Measurements from ENCODE around the gene C1QTNF9B. TPM values are rescaled to one million over a fixed set of nuclear protein-coding genes. Genes with fewer than 3 reads are reported as not detected.
"Not testable (repeated sequence)": the region's sequence is repeated elsewhere in the genome, so short reads cannot be mapped to it uniquely, and the experiment has no call there.

C1QTNF9B gene
- total RNA-seq, 1 experiment from 2014 or later, result not detected

DNA sequence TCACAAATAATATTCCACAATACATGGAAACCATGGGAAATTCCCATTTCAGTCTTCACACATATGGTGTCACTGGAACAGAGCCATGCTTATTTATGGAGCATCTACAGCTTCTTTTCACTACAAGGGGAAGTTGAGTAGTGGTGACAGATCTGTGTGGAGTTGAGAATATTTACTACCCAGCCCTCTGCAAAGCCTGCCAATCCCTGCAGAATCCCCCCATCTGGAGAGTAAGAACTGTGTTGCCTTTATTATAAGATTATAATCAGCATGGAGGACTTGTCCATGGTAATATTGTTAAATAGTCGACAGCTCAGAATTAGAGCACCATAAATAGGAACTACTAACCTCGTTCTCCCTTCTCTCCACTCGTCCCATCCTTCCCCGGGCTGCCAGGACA lies 3.5 kb downstream of the C1QTNF9B start:
- not testable (repeated sequence) for DNase-seq (ENCODE audit: low read depth)

DNA sequence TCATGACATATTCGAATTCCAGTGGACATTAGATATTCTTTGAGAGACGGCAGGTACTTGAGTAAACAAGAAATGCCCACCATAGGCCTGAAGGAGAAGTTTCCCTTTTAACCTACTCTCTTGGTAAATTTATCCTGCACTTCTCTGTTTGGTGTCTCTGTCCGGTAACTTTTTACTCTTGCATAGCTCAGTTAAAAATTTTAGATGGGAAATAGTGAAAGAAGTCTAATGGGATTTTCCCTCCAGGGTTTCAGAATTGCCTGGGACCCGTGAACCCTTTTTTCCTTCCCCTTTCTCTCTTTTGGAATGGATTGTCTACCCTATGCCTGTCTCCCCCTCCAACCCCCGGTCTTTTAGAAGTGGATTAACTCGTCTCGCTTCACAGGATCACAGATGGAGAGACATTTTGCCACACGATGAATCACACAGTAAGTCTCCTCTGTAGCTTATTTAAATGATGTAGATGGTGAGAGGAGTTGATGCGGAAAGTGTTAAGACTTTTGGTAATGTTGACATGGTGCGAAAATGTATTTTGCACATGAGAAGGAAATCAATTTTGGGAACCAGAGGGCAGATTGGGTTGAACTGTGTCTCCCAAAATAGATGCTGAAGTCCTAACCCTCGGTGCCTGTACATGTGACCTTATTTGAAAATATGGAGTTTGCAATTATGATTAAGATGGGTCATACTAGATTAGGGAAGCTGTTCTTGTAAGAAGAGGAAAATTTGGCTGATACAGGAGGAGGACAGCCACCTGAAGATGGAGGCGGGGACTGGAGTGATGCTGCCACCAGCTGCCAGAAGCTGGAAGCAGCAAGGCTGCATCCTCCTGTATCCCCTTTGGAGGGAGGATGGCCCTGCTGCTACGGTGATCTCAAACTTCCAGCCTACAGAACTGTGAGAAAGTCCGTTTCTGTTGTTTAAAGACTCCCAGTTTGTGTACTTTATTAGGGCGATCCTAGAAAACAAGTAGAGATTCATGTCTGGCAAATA lies 7.4 kb downstream of the C1QTNF9B start:
- DNase-seq (ENCODE audit: low read depth), result peak; percentile 18

DNA sequence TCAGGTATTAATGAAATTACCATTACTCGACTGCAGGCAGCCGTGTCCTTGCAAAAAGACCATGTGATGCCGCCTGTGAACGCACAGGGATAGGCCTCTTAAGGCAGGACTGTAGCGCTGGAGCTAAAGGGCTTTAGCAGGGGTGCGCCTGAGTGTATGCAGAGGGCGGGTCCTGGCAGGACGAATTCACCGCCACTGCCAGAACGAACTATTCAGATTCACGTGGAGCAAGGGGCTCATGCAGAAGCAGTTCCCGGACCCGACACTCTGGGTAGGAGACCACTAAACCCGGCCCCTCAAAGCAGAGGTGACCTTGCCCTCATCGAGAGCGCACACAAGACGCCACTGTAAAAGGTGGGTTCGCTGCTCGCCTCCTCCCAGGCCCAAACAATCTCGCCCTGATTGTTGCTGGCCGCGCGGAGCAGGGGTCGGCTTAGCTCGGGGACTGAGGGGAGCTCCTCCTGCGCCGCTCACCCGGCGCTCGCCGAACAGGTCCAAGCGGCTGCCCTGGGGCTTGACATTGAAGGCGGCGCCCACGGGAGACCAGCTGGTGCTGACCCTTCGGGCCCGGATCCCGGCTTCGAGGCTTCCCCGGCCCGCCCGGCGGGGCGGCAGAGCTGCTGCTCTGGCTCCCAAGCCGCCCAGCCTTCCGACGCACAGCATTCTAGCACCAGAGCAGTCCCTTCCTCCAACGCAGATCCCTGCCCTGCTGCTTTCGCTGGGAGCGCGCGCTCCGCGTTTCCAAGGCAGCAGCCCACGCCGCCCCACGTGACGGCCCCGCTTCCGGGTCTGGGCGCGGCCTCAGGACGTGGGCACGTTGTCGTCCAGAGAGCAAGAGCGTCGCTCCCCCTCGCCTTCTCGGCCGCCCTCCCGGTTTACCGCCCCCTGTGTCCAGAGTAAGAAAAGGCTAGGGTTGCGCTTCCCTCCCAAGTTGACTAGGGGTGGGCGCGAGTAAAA lies 8.4 kb downstream of the C1QTNF9B start, which contains the start of gene MIPEP:
Gene MIPEP (minus strand): TSS at position 743 of the 957 bp plus-strand sequence. CDS start 80 bp downstream, at position 663.
- peak; percentile 93 for DNase-seq (ENCODE audit: low read depth)

DNA sequence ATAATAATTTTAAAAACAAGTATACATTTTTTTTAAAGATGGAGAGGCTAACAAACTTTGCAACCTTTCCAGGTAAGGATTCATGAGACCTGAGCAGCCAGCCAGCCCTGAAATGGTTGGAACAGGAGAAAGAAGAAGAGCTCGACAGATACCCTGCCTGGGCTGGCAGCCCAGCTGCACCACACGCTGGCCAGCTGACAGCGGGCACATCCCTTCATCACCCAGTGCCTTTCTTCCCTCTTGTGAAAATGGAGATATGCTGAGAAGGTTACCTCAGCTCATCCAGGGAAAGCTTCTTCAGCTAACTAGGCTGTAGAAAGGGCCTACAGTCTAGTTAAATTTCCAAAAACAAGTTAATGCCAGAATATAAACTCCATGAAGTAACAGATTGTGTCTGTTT lies 12.9 kb downstream of the C1QTNF9B start:
- not testable (repeated sequence) for DNase-seq (ENCODE audit: low read depth)

DNA sequence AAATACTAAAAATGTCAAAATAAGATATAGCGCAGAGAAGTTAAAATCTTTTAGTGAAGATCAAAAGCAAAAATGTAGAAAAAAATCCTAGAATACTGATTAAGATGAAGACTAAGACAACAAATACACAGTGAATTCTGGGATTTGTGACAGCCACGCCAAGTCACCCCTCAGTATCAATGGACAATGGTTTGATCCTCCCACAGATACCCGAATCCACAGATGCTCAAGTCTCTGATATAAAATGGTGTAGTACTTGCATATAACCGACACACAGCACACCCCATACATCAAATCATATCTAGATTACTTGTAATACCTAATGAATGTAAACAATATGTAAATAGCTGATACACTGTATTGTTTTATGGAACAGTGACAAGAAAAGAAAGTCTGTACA lies 14.0 kb downstream of the C1QTNF9B start:
- DNase-seq (ENCODE audit: low read depth), result no peak

DNA sequence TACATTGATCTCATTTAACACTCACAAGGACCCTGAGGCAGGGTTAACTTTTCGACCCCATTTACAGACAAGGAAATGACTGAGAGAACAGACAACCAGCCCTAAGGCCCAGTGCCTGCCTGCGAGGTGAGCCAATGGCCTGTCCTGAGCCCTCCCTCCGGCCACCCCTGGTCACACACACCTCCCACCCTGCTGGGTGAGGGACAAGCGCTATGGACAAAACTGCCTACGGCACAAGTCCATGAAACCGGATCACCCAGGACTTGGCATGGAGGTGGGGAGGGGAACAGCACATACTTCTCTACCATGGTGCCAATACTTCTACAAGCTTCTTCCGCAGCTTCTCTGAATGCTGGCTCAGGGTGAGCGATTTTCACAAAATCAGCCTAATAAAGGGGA lies 15.9 kb downstream of the C1QTNF9B start:
- not testable (repeated sequence) for DNase-seq (ENCODE audit: low read depth)

DNA sequence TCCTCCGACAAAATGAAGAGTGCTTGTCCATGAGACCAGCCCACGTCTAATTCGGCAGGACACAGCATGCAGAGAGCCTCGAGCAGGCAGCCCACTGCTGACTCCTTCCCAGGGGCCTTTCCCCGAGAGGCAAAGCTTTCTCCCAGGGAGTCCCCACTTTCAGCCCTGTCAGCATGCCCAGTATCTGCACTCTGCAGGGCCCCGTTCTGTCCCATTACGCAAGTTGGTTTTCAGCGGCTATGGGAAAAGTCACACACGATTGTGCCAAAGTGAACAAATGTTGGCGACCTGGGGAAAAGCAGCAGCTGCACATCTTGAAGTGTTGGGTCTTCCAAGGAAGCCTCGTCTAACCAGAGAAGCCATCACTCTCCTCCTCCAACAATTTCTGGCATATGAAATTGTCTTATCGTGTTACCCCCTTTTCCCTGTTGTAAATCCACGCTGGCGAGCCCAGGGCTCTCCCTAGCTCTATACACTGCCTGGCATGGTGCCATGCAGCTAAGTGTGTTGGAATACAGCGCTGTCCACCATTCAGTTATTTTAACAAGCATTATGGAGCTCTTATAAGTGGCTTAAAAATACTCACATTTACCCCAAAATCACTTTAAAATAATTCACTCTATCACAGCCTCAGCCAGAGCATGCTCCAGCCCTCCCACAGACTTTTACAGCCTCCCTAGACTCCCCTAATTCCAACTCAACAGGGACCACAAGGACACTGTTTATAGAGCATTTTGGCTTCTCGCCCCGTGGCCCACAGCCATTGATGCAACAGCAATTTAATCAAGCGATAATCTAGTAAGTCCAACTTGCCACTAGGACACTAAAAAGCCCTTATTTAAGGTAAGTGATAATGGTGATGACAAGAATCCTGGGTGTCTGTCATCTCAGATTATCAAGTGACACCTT lies 16.6 kb downstream of the C1QTNF9B start:
- not testable (repeated sequence) for DNase-seq (ENCODE audit: low read depth)

DNA sequence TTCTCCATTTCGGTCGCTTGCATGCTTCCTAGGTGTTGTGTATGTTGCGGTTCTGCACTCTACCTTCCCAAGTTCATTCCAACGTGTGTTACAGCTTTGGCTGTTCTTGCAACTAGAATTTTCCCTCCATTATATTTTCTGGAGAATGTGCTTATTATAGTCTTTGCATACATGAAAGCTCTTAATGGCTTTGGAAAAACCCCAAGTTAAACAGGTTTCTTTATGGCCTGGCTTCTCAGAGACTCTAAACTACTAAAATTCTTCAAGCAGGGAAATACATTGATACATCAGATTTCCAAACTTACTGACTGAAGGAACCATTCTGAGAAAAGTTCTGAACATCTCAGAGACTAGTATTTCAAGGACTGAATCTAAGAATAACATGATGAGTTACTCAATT lies 20.0 kb downstream of the C1QTNF9B start:
- DNase-seq (ENCODE audit: low read depth), result no peak

DNA sequence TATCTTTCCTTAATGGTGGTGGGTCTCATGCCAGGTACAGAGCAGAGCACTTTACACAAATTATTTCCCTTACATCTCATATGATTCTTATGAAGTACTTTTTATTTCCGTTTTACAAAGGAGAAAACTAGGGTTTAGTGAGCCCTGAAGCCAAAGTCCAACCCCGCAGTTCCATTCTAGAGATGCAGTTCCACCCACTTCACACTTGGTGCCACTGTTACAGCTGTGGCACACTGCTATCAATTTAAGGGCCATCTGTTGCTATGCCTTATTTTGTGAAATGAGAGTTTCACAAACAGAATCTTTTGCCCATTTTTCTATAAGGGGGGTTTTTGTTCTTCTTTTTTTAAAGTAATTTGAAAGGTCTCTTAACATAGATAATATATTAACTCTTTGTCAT lies 21.0 kb downstream of the C1QTNF9B start:
- DNase-seq (ENCODE audit: low read depth), result no peak

DNA sequence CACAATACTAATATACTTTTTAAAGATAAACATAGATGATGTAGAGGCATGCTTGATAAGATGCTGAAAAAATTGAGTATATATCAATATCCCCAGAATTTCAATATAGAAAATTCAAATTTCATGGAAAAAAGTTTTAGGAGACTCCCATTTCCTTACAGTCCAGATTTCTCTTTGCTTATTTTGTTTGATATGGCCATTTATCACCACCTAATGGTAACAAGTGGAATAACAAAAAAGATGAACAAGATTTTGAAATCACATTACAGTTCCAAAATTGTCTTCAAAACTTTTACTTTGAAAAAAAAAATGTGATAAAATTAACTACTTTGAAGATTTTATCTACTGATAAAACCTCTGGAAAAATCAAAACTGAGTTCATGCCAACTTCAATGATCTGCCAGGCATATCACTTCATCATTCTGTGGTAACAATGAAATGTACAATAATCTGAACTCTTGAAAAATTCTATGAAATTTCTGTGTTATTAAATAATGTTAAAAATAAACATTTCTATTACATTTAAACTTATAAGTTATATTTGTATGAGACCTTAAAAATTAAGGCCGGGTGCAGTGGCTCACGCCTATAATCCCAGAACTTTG lies 25.6 kb downstream of the C1QTNF9B start:
- peak; percentile 46 for DNase-seq (ENCODE audit: low read depth)

DNA sequence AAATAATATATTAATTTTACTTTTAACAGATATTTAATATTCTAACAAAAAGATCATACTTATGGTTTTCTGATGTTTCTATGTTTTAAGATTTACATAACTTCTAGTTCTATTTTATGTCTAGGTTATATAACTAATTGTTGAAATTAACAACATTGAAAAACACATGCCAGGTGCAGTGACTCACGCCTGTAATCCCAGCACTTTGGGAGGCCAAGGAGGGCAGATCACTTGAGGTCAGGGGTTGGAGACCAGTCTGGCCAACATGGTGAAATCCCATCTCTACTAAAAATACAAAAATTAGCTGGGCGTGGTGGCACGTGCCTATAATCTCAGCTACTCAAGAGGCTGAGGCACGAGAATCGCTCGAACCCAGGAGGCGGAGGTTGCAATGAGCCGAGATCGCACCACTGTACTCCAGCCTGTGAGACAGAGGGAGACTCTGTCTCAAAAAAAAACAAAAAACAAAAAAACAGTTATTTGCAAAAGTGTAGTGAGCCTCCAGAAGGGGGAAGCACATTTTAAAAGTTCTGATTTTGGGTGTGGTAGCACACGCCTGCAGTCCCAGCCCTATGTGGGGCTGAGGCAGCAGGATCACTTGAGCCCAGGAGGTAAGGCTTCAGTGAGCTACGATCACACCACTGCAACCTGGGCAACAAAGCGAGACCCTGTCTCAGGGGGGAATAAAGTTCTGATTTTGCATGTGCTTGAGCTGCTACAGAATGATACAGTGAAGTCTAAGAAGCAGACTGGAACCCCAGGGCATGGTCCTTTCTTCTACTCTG lies 26.8 kb downstream of the C1QTNF9B start:
- no peak for DNase-seq (ENCODE audit: low read depth)

DNA sequence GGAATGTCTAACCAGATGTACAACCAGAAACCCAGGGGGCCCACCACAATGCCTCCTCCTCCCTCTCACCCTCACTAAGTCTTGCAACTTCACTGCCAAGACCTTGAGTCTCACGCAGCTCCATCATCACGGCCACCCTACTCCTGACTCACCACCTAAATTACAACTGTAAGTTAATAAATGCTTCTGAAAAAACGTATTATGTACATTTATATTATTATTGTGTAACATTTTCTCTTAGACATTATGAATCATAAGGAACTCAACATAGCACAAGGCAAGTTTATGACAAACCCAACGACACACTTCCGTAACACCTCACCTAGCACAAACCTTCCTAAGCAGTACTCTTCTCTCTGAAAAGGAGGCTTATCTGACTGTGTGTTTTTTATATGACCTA lies 28.8 kb downstream of the C1QTNF9B start:
- no peak for DNase-seq (ENCODE audit: low read depth)

DNA sequence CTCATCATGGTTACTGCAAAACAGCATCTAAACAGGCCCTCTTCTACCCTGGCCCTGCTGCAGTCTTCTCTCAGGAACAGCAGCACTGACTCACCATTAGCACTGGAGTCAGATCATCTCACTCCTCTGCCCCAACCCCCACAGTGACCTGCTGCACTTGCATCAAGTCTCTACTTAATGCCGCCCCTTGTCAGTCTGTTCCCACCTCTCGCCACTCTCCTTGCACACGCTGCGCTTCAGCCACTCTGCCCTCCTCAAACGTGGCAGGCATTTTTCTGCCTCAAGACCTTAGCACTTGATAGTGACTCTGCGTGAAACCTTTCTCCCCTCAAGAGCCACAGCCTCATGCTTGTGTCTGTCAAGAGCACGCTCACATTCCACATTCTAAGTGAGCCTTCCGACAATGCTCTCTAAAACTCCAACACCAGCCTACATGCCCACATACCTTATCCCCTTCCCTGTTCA lies 30.2 kb downstream of the C1QTNF9B start:
- no peak for DNase-seq (ENCODE audit: low read depth)

DNA sequence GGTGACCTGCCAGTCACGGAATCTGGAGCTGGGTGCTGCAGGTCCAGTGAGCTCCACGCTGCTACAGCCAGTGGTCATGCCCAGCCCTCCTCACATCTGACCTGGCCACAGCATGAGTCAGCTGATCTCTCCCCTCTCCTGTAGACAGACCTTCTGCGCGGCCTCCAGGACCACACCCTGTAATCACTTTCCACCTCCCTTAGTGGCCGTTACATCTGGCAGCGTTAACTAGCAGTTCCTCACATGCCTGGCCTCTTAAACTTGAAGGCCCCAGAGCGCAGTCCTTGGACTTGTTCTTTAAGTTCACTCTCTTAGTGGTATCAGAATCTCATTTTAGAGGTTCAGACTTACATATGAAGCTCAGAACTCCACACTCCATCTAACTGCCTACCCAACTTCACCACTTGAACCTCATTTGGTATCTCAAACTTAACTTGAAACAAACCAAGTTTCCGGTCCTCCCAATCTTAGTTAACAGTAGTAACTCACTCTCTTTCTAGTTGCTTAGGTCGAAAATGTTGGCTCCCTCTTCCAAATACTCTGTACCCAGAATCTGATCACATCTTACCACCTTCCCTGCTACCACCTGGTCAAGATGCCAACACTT lies 30.8 kb downstream of the C1QTNF9B start:
- peak; percentile 37 for DNase-seq (ENCODE audit: low read depth)

DNA sequence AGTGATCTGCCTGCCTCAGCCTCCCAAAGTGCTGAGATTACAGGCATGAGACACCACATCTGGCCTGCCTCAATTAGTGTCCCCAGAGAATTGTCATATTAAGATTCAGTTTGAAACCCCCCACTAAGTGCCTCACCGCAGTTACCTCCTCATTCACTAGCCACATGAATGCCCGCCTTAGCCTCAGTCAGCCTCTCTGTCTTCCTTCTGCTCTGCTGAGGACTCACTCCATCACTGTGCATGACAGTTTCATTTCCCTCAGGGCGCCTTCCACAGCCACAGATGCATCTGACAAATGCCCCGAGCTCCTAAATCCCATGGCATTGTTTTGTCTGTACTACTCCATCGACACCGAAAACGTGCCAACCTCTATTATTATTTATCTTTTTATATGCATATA lies 31.4 kb downstream of the C1QTNF9B start:
- no peak for DNase-seq (ENCODE audit: low read depth)

DNA sequence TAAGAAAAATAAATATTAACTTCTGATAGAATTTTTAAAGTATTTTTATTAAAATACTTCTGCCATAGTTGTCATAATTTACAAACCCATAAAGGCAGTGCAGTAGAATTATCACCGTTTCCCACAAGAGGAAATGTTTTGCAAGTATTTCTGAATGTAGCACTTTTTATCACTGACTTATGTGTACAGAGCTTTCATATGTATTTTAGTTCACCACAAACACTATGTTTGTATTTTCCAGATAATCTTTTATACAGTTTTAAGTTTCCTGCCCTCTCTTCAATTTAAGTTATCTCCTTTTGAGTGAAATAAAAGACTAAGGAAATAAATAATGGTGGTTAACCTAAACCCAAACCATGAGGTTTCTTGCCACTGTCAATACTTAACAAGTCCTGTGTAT lies 32.3 kb downstream of the C1QTNF9B start:
- no peak for DNase-seq (ENCODE audit: low read depth)

DNA sequence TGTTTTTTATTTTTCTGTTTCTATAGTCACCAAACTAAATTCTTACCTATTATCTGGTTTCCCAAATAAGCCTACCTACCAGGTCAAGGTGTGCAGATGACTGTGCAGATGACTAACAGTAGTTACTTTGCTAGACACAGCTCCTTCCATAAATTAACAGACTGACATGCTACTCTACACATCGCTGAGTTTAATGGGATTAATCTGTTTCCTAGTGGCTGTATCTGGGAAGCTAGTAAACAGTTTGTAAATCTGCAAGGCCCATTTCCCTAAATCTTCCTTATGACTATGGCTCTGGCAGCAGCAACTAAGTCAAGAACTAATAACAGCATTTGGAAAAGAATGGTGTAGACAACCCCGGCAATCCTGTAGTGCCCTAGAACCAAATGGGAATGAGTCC lies 36.0 kb downstream of the C1QTNF9B start:
- no peak for DNase-seq (ENCODE audit: low read depth)

DNA sequence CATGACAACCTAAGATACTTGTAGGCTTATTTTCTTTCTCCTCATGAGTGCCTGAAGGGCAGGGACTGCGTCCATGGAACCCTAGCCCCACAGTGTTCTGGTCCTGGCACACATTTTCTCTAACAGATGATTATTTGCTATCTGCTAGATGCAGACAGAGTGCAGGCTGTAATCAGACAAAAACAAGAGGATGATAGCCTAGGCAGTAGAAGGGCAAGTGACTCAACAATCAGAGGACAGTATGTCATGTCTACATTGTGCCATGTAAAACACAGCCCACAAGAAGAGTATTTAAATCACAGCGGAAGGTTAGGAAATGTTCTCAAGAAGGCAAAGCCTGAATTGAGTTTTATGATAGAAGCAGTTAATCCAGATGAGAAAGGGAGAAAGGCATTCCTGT lies 37.4 kb downstream of the C1QTNF9B start:
- no peak for DNase-seq (ENCODE audit: low read depth)

DNA sequence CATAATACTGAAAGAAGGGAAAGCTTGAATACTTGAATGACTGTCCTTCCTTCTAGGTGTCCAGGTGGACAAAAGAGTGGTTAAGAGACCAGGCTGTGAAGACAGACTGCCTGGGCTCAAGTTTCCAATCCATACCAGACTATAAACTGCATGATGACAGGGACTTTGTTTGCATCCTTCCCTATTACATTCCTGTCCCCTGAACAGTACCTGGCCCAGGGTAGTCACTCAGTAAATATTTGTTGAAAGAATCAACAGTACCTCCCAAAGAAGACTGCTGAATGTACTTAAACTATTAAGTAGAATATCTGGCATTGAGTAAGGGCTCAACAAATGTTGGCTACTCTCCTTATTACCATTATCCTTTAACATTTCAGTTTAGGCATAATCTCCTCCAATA lies 37.8 kb downstream of the C1QTNF9B start:
- DNase-seq (ENCODE audit: low read depth), result no peak
